OCI-LY1 (cell line): ENCODE measurements around the gene TOMM5.

ENCODE experiments used
- EZH2 ChIP-seq: fragments of 200-600 bp; sonication (generic), shearing (Covaris generic); IDR thresholded peaks from 2 replicates; pipeline ENCODE4 v1.8.0; 2017; ENCODE audit warnings: borderline replicate concordance, mixed run types, mild to moderate bottlenecking, antibody characterized with exemption, low read length, moderate library complexity, mixed read lengths
- TF ChIP-seq, protein P1 (sequence below): fragments of 200-600 bp; sonication (generic), shearing (Covaris generic); IDR thresholded peaks from 2 replicates; pipeline ENCODE4 v1.5.1; 2017; ENCODE audit warnings: mild to moderate bottlenecking, antibody characterized with exemption, low read length, moderate library complexity, mixed read lengths

DNA sequence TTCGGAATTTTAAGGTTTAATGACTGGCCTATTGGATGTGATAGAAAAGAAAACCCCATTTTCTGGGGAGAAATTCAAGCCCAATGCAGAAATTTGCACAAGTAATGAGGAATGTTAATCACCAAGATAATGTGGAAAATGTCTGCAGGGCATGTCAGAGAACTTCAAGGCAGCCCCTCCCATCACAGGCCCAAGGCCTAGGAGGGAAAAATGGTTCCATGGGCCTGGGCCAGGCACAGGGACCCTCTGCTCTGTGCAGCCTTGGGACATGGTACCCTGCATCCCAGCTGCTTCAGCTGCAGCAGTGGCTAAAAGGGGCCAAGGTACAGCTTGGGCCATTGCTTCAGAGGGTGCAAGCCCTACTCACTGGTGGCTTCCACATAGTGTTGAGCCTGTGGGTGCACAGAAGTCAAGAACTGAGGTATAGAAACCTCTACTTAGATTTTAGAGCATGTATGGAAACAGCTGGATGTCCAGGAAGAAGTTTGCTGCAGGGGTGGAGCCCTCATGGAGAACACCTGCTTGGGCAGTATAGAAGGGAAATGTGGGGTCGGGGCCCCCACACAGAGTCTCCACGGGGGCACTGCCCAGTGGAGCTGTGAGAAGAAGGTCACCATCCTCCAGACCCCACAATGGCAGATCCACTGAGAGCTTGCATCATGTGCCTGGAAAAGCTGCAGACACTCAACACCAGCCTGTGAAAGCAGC is 28.4 kb downstream of the TOMM5 start:
- TF ChIP-seq, protein P1, sequence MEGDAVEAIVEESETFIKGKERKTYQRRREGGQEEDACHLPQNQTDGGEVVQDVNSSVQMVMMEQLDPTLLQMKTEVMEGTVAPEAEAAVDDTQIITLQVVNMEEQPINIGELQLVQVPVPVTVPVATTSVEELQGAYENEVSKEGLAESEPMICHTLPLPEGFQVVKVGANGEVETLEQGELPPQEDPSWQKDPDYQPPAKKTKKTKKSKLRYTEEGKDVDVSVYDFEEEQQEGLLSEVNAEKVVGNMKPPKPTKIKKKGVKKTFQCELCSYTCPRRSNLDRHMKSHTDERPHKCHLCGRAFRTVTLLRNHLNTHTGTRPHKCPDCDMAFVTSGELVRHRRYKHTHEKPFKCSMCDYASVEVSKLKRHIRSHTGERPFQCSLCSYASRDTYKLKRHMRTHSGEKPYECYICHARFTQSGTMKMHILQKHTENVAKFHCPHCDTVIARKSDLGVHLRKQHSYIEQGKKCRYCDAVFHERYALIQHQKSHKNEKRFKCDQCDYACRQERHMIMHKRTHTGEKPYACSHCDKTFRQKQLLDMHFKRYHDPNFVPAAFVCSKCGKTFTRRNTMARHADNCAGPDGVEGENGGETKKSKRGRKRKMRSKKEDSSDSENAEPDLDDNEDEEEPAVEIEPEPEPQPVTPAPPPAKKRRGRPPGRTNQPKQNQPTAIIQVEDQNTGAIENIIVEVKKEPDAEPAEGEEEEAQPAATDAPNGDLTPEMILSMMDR: no peak
- TF ChIP-seq EZH2: no peak
